ENCODE measurements around the gene PGBD1. TPM values are rescaled to one million over a fixed set of nuclear protein-coding genes. Genes with fewer than 3 reads are reported as not detected.
"Not testable (repeated sequence)": the region's sequence is repeated elsewhere in the genome, so short reads cannot be mapped to it uniquely, and the experiment has no call there.

PGBD1 gene
- polyA plus RNA-seq, 4 donors: 9.6 to 12.3 (median 10.8) TPM

- DNase-seq (ENCODE audit: low read depth in 4 of 4, low spot score in 3 of 4): no peak
Measured at GRCh38 chr6:28267695-28268059, 13.7 kb upstream of the PGBD1 start.

DNA sequence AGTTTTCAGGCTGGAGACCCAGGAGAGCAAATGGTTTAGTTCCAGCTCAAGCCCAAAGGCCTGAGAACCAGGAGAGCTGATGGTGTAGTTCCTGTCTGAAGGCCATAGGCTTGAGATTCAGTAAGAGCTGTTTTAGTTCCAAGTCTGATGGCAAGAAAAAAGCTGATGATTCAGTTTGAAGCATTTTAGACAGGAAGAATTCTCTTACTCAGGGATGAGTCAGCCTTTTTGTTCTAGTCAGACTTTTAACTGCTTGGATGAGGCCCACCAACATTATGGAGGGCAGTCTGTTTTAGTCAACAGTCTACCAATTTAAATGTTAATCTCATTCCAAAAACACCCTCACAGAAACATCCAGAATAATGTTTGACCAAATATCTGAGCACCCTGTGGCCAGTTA, 11.9 kb upstream of the PGBD1 start:
- DNase-seq (ENCODE audit: low read depth in 4 of 4, low spot score in 3 of 4): no peak

DNA sequence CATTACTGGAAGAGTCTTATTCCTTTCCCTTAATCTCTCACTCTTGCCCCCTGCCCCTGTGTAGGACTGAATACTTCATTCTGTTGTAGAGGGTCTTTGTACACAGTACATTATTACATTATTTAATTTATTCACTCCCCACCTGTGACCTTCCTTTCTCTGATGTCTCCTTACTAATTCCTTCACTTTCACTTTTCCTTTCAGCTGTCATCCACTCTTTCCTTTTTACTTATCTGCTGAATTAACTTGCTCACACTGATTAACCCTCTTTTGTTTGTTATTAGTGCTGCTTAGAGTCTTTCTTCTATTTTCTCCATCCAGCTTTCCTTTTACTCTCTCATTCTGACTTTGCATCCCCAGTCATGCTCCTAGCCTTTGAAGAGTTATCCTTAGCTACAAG, 6.5 kb upstream of the PGBD1 start:
- no peak for DNase-seq (ENCODE audit: low read depth in 4 of 4, low spot score in 3 of 4)

GRCh38 chr6:28277746-28278145, 3.6 kb upstream of the PGBD1 start:
- no peak for DNase-seq (ENCODE audit: low read depth in 4 of 4, low spot score in 3 of 4)

DNA sequence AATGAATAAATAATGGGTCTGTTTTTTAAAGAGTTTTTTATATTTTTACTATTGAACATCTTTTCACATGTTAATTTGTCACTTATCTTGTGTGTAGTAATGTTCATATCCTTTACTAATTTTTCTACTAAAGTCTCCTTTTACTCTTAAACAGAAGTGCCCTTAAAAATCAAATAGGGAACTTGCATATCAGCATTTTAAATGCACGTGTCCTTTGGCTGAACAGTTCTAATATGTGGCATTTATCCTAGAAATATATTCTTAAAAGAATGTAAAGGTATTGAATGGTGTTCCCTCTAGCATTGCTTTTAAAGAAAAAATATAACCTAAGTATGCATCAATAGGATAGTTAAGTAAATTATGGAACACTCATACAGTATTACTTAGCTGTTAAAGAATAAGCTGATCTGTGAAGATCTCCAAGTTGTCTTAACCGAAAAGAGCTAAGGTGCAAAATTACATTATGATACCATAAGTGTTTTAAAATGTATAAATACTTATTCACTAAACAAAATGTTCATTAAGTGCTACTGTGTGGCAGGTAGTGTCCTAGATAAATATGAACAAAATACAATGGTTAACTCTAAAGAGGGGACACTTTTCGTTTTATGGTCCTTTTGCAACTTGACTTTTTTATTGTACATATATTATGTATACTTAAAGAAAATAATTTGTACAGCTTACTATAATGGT, 631 bp upstream of the PGBD1 start:
- DNase-seq (ENCODE audit: low read depth in 4 of 4, low spot score in 3 of 4): no peak

DNA sequence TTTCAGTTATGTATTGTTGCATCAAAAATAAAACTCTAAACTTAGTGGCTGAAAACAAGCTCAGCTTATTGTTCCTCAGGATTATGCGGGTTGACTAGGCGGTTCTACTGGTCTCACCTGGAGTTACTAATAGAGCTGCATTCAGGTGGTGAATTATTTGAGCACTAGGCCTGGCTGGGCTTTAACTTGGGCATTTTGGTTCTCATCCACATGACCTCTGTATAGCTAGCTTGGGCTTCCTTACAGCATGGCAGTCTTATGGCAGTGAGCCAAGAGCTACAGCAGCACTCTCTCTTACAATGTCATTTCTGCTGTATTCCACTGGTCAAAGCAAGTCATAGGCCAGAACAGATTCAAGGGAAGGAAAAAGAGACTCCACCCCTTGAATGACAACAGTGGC, 1.6 kb downstream of the PGBD1 start:
- DNase-seq (ENCODE audit: low read depth in 4 of 4, low spot score in 3 of 4): no peak

GRCh38 chr6:28291573-28291972, 10.2 kb downstream of the PGBD1 start:
- no peak for DNase-seq (ENCODE audit: low read depth in 4 of 4, low spot score in 3 of 4)

GRCh38 chr6:28295326-28295725, 14.0 kb downstream of the PGBD1 start:
- no peak for DNase-seq (ENCODE audit: low read depth in 4 of 4, low spot score in 3 of 4)

DNA sequence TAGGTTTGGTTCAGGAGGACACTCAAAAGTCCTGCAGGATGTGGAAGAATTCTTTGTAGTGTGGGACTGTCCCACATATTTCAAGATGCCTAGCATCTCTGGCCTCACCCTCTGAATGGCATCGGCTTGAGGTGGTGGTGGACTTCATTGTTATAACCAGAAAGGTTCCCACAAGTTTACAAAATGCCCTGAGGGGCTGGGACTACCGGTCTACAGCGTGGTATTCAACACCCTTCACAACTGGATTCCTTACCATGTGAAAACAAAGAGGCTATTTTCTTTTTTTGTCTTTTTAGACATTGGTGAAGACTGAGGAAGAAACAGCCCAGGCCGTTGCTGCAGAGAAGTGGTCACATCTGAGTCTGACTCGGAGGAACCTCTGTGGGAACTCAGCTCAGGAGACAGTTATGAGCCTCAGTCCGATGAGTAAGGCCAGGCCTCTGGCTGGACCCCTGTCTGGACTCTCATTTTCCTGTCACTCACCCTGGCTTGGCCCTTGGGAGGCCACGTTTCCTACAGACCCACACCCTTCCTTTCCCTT, 15.2 kb downstream of the PGBD1 start:
- no peak for DNase-seq (ENCODE audit: low read depth in 4 of 4, low spot score in 3 of 4)

DNA sequence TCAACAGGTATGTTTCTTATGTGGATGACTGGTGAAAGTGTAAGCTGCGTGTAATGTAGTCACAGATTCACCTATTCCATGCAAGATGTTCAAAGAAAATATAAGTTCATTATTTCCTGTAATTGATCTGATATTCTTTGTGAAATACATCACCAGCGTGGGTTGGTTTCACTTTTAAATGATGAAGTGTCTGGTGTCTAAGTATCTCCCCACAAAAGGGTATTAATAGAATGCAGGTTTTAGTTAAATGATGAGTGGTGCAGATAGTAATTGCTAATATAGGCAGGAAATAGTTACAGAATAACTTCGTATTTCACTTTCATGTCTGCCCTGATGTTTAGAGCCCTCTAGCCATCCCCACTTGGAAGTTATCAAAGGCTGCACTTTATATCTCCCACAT, 22.2 kb downstream of the PGBD1 start:
- DNase-seq (ENCODE audit: low read depth in 4 of 4, low spot score in 3 of 4): no peak

- not testable (repeated sequence) for DNase-seq (ENCODE audit: low read depth in 4 of 4, low spot score in 3 of 4)
Measured at GRCh38 chr6:28306363-28306762, 25.0 kb downstream of the PGBD1 start.

- DNase-seq (ENCODE audit: low read depth in 4 of 4, low spot score in 3 of 4): no peak
Measured at GRCh38 chr6:28311139-28311823, 29.9 kb downstream of the PGBD1 start.

DNA sequence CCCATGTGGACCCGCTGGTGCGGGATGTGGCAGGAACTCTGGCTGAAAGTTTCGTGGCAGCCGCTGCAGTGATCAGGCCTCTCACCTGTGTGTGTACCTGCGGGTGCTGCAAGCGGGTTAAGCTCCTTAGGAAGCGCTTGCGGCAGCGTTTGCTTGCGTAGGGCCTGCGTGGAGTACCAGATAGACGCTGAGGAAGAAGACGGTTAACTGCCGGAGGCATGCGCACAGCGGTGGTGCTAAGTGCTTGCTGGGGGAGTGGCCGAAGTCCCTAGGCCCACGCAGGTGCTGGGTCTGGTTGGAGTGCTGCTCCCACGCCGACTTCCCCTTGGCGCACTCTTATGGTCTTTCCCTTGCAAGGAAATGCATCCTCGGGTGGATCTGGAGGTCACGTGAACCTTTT, 31.6 kb downstream of the PGBD1 start:
- no peak for DNase-seq (ENCODE audit: low read depth in 4 of 4, low spot score in 3 of 4)

- no peak for DNase-seq (ENCODE audit: low read depth in 4 of 4, low spot score in 3 of 4)
Measured at GRCh38 chr6:28315628-28316027, 34.3 kb downstream of the PGBD1 start.

GRCh38 chr6:28317866-28318265, 36.5 kb downstream of the PGBD1 start:
- not testable (repeated sequence) for DNase-seq (ENCODE audit: low read depth in 4 of 4, low spot score in 3 of 4)

DNA sequence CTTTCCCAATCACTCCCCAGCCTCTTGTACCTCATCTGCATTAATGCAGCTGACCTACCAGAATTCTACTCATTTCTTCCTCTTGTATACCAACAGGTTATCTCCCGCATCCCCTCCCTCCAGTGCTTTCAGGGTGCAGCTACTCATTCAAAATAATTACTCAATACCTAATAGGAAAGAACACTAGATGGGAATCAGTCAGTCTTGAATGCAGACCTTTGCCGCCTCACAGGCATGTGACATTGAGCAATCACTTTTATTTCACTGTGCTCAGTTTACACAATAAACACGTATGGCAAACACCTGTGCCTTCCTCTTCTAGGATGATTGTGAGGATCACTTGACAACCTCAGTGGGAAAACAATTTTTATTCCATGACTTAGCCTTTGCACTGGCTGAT, 41.3 kb downstream of the PGBD1 start:
- DNase-seq (ENCODE audit: low read depth in 4 of 4, low spot score in 3 of 4): no peak

GRCh38 chr6:28323813-28324424, 42.5 kb downstream of the PGBD1 start:
- DNase-seq (ENCODE audit: low read depth in 4 of 4, low spot score in 3 of 4): no peak

GRCh38 chr6:28326371-28326948, 45.1 kb downstream of the PGBD1 start:
- no peak for DNase-seq (ENCODE audit: low read depth in 4 of 4, low spot score in 3 of 4)

- DNase-seq (ENCODE audit: low read depth in 4 of 4, low spot score in 3 of 4): no peak
Measured at GRCh38 chr6:28330041-28330440, 48.7 kb downstream of the PGBD1 start.

DNA sequence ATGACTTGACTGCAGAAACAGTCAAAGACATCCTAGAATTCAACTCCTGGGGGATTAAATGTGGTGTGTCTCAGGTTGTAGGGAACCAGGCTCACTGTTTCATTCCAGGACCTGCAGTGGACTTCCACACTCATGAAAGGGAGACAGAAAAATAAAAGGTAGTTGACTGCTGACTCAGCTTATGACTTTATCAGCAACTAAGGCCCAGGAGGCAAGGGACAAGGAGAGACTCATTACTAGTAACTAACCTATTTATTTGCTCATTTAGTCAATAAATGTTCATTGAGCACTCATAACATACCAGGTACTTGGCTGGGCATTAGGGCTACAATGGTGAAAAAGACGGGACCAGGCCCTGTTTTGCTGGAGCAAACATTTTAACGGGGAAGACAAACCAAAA, 51.7 kb downstream of the PGBD1 start:
- DNase-seq (ENCODE audit: low read depth in 4 of 4, low spot score in 3 of 4): no peak

DNA sequence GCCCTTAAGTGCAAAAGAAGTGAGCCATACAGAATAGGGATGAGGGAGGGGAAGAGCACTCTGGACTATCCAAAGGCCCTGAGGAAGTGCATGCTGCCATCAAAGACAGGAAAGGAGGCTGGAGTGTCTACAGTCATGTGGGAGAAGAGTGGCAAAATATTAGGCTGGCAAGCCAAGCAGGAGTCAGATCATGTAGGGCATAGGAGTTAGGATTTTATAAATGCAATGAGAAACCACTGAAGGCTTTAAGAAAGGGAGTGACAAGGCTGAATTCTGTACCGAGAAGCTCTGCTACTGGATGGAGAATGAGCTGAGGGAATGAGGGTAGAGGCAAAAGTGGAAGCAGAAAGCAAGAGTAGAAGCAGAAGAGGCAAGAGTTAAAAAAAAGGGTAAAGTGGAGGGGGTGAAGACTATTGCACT, 52.2 kb downstream of the PGBD1 start:
- DNase-seq (ENCODE audit: low read depth in 4 of 4, low spot score in 3 of 4): no peak

Measured in left renal pelvis (tissue), 4 donors.